ENCODE data around the gene LRIG1.

- TF ChIP-seq CTCF (IDR thresholded peaks at IDR 0.05) = no peak
- TF ChIP-seq POLR2AphosphoS5 (IDR thresholded peaks at IDR 0.05) = no peak
- no peak for TF ChIP-seq POLR2A (IDR thresholded peaks at IDR 0.05)
Observed at GRCh38 chr3:66466606-66467270, 34.1 kb downstream of the LRIG1 start.

Measured in prostate gland (tissue), 2 donors.